H54 (cell line): Measurements from ENCODE around the gene B3GNT7.

ENCODE experiments used
- DNase-seq: peaks from one replicate; pipeline ENCODE4 v3.0.0; 2011; ENCODE audit warnings: low spot score, mixed read lengths; ENCODE audit not compliant: insufficient read length
- FAIRE-seq: peaks from 3 replicates; lab custom pipeline; 2011; peaks lifted over from hg19 to GRCh38; lab: Jason Lieb, UNC
- POLR2A ChIP-seq: IDR thresholded peaks from 2 replicates; pipeline ENCODE4 v1.6.1; 2011; ENCODE audit warnings: low read depth, mild to moderate bottlenecking, low read length

The B3GNT7 gene

DNA sequence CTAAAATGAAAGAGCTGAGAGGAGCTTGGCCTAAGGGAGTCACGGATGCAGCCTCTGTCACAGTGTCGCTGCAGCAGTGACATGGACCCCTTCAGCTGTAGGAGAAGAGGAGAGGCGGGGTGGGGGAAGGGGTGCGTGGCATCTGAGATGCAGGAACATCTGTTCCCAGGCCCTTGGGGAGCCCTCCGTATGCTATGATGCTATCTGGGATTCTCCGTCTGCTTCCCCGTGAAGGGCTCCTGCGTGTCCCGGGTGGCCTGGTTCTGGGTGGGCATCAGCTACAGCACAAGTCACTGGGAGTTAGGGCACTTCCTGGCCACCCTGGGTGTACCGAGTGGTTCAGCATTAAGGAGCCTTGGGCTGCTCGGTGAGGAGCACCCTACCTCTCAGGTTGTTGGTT is 35.6 kb upstream of the B3GNT7 start:
- TF ChIP-seq POLR2A, result no peak
- FAIRE-seq (no peak), DNase-seq (no peak)

DNA sequence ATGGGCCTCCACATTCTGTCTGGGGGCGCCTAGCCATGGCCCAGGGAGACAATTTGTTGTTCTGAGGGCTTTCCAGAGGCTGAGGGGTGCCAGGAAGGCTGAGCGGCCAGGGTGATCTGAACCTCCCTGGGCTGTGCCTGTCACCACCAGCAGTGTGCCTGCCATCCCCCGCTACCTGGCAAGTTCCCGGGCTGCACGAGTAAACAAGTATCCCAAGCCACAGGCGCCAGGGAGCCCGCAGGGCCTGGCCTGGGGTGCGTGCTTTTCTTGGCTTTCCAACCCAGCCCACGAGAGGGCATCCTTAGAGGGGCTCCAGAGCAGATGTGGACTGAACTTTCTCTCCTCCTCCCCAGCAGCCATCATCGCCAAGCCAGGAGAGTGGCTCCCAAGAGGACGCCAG is 35.1 kb upstream of the B3GNT7 start:
- FAIRE-seq, result no peak
- no peak for DNase-seq
- no peak for TF ChIP-seq POLR2A

DNA sequence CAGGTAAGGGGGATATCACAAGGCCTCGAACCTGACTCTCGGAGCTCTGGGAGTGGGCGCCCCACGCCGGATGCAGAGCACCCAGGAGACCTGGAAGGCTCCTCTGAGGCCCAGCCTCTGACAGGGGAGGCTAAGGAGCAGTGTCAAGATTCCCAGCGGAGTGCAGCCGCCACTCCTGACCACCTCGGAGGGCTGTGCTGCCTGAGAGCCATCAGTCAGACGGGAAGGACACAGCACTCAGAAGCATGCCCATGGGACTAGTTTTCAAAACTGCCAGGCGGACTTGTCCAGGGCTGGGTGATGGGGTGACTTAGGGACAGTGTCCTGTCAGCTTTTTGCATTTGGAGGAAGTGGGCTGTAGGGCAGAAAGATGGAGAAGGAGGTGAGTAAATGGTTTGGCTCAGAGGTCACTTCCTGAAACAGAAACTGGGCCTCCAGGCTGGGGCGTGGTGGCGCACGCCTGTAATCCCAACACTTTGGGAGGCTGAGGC is 34.6 kb upstream of the B3GNT7 start:
- FAIRE-seq, result no peak
- TF ChIP-seq POLR2A, result no peak
- no peak for DNase-seq

DNA sequence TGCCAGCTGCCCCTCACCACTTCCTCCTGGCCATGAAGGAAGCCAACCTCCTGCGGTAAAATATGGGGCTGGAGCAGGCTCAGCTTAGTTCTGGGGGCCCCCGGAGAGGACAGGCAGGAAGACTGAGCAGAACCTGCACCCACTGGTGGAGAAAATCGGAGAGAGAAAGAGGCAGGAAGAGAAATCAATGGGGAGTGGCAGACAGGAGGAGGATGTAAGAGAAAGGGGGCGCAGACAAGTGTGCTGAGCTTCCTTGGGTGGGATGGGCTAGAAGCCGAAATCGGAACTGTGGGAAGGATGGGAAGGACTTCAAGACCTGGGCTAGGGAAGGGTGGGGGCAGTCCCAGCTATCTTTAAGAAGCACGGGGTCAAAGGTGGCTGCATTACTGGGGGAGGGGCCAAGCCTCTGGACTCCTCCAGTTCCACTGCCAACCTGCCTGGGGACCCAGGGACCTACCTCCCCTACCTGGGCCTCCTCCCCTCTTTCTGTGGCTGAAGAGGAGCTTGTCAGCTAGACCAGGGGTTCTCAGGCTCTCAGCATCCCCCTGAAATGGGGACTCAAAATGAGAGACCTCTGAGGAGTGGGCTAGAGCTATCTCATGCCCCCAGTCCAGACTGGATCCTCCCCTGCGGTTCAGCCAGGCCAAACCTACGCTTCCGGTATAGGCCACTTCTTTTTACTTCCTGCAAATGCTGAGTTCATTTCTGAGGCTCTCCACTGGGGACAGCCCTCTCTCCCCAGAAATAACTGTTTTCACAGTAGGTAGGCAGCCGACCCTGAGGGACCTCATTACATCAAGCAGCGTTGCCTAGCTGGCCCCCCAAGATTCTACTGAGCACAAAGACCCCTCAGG is 33.6 kb upstream of the B3GNT7 start:
- FAIRE-seq, result no peak
- TF ChIP-seq POLR2A, result no peak
- DNase-seq, result no peak

DNA sequence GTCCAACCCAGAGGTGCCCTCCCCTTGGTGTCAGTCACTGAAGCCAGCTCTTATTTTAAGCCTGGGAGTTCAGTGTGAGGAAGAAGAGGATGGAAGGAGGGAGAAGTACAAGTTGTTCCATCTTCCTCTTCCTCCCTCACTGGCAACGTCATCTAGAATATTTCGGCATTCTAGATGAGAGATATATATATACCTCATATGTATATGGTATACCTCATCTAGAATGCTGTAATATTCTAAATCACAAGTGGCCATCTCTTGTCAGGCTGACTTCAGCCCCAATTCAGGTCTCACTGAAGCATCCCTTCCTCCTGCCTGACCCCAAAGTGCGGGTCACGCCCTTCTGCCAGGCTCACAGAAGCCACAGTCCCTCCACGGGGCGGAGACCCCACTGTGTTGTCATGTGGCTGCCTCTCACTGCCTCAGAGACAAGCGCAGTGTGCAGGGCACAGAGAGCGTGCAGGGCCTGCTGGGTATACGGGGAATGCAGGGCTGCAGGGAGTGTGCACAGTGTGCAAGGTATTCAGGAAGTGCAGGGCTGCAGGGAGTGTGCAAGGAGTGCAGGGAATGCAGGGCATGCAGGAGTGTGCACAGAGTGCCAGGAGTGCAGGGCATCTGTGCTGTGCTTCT is 32.8 kb upstream of the B3GNT7 start:
- TF ChIP-seq POLR2A, result no peak
- DNase-seq (no peak), FAIRE-seq (no peak)

DNA sequence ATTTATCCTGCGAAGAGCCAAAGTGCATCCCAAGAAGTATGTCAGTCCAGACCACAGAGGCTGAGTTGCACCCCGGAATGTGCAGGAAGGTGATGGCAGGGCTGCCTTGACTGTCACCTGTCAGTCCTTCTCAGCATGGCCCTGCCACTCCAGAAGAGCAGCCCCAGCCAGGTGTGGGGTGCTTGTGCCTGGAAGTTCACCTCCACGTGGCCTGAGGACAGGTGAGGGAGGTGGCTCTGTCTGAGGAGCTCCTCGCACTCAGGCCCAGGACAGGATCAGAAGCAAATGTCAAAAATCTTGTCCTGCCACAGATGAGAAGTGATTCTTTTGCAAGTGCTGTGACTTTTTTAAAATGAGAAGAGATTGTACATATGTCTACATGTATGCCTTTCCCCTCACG is 31.4 kb upstream of the B3GNT7 start:
- DNase-seq (no peak), FAIRE-seq (no peak)
- no peak for TF ChIP-seq POLR2A

DNA sequence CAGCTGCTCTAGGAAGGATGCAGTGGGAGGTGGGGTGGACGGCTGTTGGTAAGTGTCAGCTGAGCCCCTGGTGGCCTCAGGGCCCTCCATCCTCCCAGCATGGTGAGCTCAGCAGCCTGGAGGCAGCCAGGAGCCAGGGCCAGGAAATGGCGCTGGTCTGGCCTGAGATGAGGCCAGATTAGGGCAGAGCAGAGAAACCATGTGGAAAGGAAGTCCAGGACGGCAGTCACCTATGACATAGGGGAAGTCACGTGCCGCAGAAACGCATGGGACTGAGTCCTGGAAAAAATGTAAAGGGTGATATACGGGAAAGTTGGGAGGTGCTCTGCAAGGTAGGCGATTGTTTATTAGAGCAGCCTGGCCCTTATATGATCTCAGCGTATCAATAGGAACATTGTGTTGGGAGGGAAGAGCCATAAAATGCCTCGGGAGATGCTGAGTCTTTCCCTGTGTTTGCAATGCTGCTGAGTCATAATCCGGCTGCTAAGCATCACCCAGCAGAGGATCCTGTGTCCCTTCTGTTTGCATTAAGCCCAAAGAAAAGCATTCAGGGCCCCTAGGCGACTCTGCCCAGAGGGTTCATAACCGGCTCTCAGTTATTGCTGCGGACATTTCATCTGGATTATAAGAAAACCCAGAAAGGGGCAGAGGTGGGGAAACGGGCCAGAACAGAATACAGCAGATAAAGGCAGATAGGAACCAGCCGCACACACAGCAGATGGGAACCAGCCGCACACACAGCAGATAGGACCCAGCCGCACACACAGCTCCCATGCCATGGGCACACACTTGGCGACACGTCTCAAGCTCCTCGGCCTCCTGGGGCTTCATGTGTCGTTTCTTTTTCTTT is 30.3 kb upstream of the B3GNT7 start:
- FAIRE-seq (peak; percentile 91), DNase-seq (peak; percentile 89)
- TF ChIP-seq POLR2A, result no peak

DNA sequence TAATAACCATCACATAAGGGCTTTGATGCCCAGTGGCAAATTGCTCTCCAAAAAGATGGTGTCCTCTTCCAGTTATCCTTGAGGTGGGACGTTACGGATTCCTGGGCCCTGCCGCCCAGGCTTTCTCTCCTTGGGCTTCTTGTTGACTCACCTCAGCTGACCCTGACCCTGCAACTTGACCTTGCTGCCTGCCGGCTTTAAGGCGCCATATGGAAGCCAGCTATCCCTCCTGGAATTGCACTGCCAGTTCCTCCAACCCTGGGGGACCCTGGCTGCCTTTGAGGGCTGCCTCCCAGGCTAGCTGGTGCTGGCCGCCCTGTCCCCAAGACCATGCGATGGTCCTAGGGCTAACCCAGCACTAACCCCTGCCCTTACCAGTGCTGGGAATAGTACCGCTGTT is 28.3 kb upstream of the B3GNT7 start:
- FAIRE-seq (no peak), DNase-seq (no peak)
- TF ChIP-seq POLR2A, result no peak

DNA sequence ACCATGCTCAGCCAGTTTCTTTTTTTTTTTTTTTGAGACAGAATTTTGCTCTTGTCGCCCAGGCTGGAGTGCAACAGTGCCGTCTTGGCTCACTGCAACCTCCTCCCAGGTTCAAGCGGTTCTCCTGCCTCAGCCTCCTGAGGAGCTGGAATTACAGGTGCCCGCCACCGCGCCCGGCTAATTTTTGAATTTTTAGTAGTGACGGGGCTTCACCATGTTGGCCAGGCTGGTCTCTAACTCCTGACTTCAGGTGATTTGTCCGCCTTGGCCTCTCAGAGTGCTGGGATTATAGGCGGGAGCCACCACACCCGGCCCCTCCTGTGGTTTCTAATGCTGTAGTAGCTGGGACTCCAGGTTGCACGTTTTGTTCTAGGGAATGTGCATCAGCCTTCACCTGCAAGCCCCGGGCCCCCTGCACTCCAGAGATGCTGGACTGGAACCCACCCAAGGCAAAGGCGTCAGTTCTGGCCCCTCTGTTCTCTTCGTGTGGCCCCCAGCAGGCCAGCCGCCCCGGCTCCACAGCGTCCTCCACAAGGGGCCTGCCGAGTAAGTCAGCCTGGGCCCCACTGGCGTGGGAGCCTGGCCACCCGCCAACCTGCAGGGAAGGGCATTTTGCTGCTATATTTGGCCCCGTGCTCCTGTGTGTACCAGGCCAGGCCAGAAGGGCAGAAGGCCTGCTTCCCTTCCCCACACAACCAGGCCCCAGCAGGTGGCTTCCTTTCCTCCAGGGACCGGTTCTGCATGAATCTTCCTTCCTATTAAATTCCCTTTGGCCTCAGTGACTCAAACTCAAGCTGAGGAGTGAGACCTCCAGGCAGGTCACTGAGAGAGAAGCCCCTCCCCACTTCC is 25.7 kb upstream of the B3GNT7 start:
- no peak for FAIRE-seq

DNA sequence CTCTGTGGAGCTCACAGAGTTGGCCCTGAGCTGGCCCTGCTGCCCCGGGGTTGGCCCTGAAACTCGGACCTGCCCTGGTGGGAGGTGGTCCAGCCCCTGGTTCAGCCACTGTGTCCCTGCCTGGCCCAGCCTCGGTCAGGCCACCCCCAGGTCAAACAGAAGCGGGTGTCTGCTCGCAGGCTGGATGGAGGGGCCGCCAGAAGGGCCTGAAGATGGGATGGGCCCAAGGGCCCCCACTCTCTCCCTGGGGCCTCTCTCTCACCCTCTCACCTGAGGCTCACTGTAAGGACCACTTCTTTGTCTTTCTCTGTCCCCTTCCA is 25.1 kb upstream of the B3GNT7 start:
- DNase-seq, result no peak
- no peak for TF ChIP-seq POLR2A
- FAIRE-seq, result no peak

More for the DNA sequence above, 25.7 kb upstream of the B3GNT7 start:
- no peak for TF ChIP-seq POLR2A
- no peak for DNase-seq

DNA sequence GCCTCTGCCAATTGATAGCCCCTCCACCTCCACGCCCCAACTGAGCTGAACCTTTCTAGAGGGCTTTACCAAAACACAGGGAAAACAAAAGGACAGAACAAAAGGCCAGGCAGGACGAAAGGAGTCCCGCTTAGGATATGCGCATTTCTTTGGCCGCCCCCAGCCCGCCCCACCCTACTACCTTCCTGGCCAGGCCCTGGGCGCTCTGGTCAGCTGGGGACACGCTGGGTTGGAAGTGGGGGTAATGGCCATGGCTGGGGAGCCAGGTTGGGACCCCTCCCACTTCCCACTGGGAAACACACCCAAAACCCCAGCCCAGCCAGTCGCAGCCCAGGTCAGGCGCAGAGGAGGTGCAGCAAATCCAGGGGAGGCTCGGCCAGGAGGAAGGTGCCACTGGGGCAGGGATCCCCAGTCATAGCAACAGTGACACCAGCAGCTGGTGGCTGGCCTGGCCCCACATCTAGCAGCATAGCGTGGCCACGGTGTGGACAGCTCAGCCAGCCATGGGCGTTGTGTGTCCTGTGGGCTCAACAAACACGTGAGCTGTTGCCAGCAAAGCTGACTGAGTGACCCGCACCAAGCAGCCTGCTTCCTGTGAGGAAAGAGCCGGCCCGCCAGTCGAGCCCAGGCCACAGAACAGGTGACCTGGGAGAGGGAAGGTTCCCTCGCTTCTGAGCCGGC is 24.6 kb upstream of the B3GNT7 start:
- DNase-seq (no peak), FAIRE-seq (no peak)
- TF ChIP-seq POLR2A, result no peak

DNA sequence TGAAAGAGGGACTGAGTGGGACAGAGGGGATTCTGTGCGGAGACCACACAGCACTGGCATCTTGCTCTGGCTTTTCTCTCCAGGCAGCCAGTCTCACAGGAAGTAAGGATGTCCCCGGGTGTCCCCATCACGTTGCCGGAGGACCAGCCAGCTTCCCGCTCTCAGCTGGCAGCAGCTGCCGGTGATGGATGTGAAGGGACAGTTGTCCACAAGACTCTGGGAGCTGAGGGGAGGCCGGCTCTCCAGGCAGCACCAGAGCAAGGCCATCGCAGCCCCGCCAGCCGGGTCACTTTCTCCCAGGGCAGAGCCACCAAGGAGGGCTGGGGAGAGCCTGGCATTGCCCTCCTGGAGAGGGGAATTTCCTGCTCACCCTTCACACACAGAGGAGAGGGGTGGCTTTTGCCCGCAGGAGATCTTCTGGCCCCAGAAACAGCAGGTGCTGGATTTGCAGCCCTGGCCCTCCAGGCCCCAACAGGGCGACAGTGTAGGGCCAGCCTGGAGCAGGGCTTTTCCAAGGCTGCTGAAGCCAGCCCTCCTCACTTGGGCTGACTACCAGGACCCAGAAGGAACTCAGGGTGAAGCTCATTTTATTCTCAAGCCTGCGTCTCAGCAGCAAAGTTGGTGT is 24.0 kb upstream of the B3GNT7 start:
- no peak for TF ChIP-seq POLR2A
- DNase-seq, result no peak
- FAIRE-seq, result no peak

DNA sequence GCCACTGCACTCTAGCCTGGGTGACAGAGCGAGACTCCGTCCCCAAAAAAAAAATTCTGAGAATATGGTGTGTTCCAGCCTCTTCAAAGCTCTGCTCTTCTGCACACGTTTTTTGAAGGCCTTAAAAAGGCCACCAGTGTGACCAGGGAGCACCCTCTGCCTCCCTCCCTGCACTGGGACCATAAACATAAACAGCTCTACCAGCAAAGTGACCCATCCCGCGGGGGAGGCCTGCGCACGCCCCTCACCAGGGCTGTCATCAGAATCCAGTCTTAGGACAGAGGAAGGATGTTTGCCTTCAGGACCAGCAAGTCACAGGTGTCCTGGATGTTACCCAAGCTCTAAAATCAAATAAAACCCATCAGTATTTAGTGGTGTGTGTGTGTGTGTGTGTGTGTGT is 23.2 kb upstream of the B3GNT7 start:
- no peak for FAIRE-seq

More for the DNA sequence above, 23.2 kb upstream of the B3GNT7 start:
- DNase-seq, result no peak
- TF ChIP-seq POLR2A, result no peak
